ENCODE data around the gene PDIA3. TPM values are rescaled to one million over a fixed set of nuclear protein-coding genes. Genes with fewer than 3 reads are reported as not detected.

Gene PDIA3
- total and polyA plus RNA-seq, 2 donors (not counting 1 experiment from before 2014, with no cell fraction given): 42.7 to 83.1 TPM

GRCh38 chr15:43763819-43764446 is 17.7 kb downstream of the PDIA3 start:
- Mint-ChIP-seq H3K9me3 (ENCODE audit: insufficient read depth) (no peaks in the 10 kb centered on the region), H3K27ac (no peak overlapping the region), H3K4me1 (no peaks in the 10 kb centered on the region), H3K27me3 (no peaks in the 10 kb centered on the region), H3K4me3 (no peak overlapping the region)
- Histone ChIP-seq H4K20me1 (ENCODE audit: control insufficient read depth, insufficient read depth, low read length, poor library complexity, severe bottlenecking) (peaks cover 37% of the 10 kb centered on the region), H3K36me3 (replicated peaks in 1 of 2; ENCODE audit: control extremely low read depth in 1 of 2, control insufficient read depth in 1 of 2, extremely low read depth in 1 of 2, insufficient read depth in 2 of 2, low read length in 1 of 2) (peaks cover 20 to 83% of the 10 kb centered on the region in 2 experiments), H2AFZ (ENCODE audit: insufficient read depth, low read depth, low read length, poor library complexity, severe bottlenecking) (no peak overlapping the region), H3K27me3 (replicated peaks in 1 of 4; ENCODE audit: control extremely low read depth in 1 of 4, control insufficient read depth in 3 of 4, insufficient read depth in 4 of 4, low read length in 3 of 4) (no peaks in the 10 kb centered on the region), H3K79me2 (ENCODE audit: control insufficient read depth, insufficient read depth, low read length) (peaks cover 11% of the 10 kb centered on the region), H3K4me2 (replicated peaks; ENCODE audit: low read depth, low read length, poor library complexity, severe bottlenecking) (no peak overlapping the region), H3K9ac (ENCODE audit: low read length) (no peak overlapping the region), H3K9me3 (ENCODE audit: control extremely low read depth in 1 of 3, control insufficient read depth in 2 of 3, insufficient read depth in 1 of 3, low read length in 2 of 3) (no peaks in the 10 kb centered on the region), H3K27ac (ENCODE audit: low read length in 2 of 2) (no peak overlapping the region), H3K4me3 (ENCODE audit: control extremely low read depth in 1 of 5, extremely low read depth in 1 of 5, insufficient read depth in 1 of 5, low read depth in 2 of 5, low read length in 4 of 5) (no peak overlapping the region), H3K4me1 (ENCODE audit: control insufficient read depth in 2 of 2, insufficient read depth in 2 of 2, low read length in 2 of 2) (no peaks in the 10 kb centered on the region)
- no peak for TF ChIP-seq EZH2 (IDR thresholded peaks at IDR 0.05; ENCODE audit: borderline replicate concordance, insufficient read depth, low read depth, low read length, poor library complexity, severe bottlenecking)
- TF ChIP-seq CTCF (IDR thresholded peaks at IDR 0.05): no peak
- POLR2A ChIA-PET: no interaction called here
- WGBS (ENCODE audit: insufficient coverage): no CpG with 5 or more reads among the region's 2 CpGs
- CTCF ChIA-PET: no interaction called here
- ATAC-seq (ENCODE audit: low read depth): no peak
- no peak for DNase-seq
- intact Hi-C loops (cut with micrococcal nuclease): no loop called here

- Histone ChIP-seq H3K9ac (ENCODE audit: low read length) (no peak overlapping the region), H3K79me2 (ENCODE audit: control insufficient read depth, insufficient read depth, low read length) (no peaks in the 10 kb centered on the region), H4K20me1 (ENCODE audit: control insufficient read depth, insufficient read depth, low read length, poor library complexity, severe bottlenecking) (peaks cover 50% of the 10 kb centered on the region), H3K36me3 (replicated peaks in 1 of 2; ENCODE audit: control extremely low read depth in 1 of 2, control insufficient read depth in 1 of 2, extremely low read depth in 1 of 2, insufficient read depth in 2 of 2, low read length in 1 of 2) (peaks cover 24 to 81% of the 10 kb centered on the region in 2 experiments), H3K4me1 (ENCODE audit: control insufficient read depth in 2 of 2, insufficient read depth in 2 of 2, low read length in 2 of 2) (no peaks in the 10 kb centered on the region), H3K4me2 (replicated peaks; ENCODE audit: low read depth, low read length, poor library complexity, severe bottlenecking) (no peak overlapping the region), H3K9me3 (ENCODE audit: control extremely low read depth in 1 of 3, control insufficient read depth in 2 of 3, insufficient read depth in 1 of 3, low read length in 2 of 3) (no peaks in the 10 kb centered on the region), H3K27ac (ENCODE audit: low read length in 2 of 2) (no peak overlapping the region), H2AFZ (ENCODE audit: insufficient read depth, low read depth, low read length, poor library complexity, severe bottlenecking) (no peak overlapping the region), H3K4me3 (ENCODE audit: control extremely low read depth in 1 of 5, extremely low read depth in 1 of 5, insufficient read depth in 1 of 5, low read depth in 2 of 5, low read length in 4 of 5) (no peak overlapping the region), H3K27me3 (replicated peaks in 1 of 4; ENCODE audit: control extremely low read depth in 1 of 4, control insufficient read depth in 3 of 4, insufficient read depth in 4 of 4, low read length in 3 of 4) (no peaks in the 10 kb centered on the region)
- Mint-ChIP-seq H3K27ac (no peak overlapping the region), H3K4me3 (no peak overlapping the region), H3K27me3 (no peaks in the 10 kb centered on the region), H3K9me3 (ENCODE audit: insufficient read depth) (no peaks in the 10 kb centered on the region), H3K4me1 (peaks cover 19% of the 10 kb centered on the region)
- TF ChIP-seq CTCF (IDR thresholded peaks at IDR 0.05) (peak; percentile 90), EZH2 (IDR thresholded peaks at IDR 0.05; ENCODE audit: borderline replicate concordance, insufficient read depth, low read depth, low read length, poor library complexity, severe bottlenecking) (no peak)
- POLR2A ChIA-PET: interaction anchor here (1.1 kb wide), 1 partner anchor 55 kb away, joined by 3 read pairs; the partner anchor contains the start of gene MFAP1
- intact Hi-C loops (cut with micrococcal nuclease): loop anchor here (1.0 to 5.0 kb wide), 2 partner anchors 8 to 33 kb away; partner anchors contain the start of genes HYPK and SERINC4
- CTCF ChIA-PET: interaction anchor here (0.7 to 11.4 kb wide), 16 partner anchors 9 to 146 kb away, joined by 4 to 150 read pairs (median 6); partner anchors contain the start of genes HYPK, MFAP1, PDIA3 and SERF2
- ATAC-seq (ENCODE audit: low read depth) (peak; percentile 78), DNase-seq (peak; percentile 74)
- 68% methylated on average over 2 of the region's 5 CpGs for WGBS (ENCODE audit: insufficient coverage)
Measured at GRCh38 chr15:43769584-43770228, 23.5 kb downstream of the PDIA3 start.
